Esophagus muscularis mucosa (tissue), 4 donors: ENCODE results near the gene HOXD13.

Experiments used
- CTCF ChIP-seq, 3 experiments: fragments of 200-600 bp in 2 of 3; fragments of 450-650 bp in 1 of 3; sonication (generic) in 2 of 3; IDR thresholded peaks; one replicate each; pipeline ENCODE4 v1.5.1; 2017 to 2019; ENCODE audit warnings: antibody characterized with exemption in 3 of 3, mild to moderate bottlenecking in 2 of 3, moderate library complexity in 1 of 3
- EP300 ChIP-seq: sonication (generic); formaldehyde crosslinking; IDR thresholded peaks from one replicate; pipeline ENCODE4 v1.6.1; 2017; ENCODE audit warnings: antibody characterized with exemption
- POLR2A ChIP-seq: fragments of 450-650 bp; IDR thresholded peaks from one replicate; pipeline ENCODE4 v1.6.1; 2017; ENCODE audit warnings: antibody characterized with exemption, moderate library complexity, mild to moderate bottlenecking, low read depth

GRCh38 chr2:176103194-176103593 lies 10.7 kb downstream of the HOXD13 start:
- TF ChIP-seq CTCF (IDR thresholded peaks at IDR 0.05) = no peak
- no peak for TF ChIP-seq POLR2A
- no peak for TF ChIP-seq EP300
